ENCODE measurements around the gene MUC7. TPM values are rescaled to one million over a fixed set of nuclear protein-coding genes. Genes with fewer than 3 reads are reported as not detected.

The MUC7 gene
- total RNA-seq, 2 experiments from 2014 or later: not detected

GRCh38 chr4:70508801-70509200 is 36.8 kb downstream of the MUC7 start:
- Mint-ChIP-seq H3K4me3 (no peak overlapping the region), H3K27ac (no peak overlapping the region), H3K27me3 (peaks cover 4% of the 10 kb centered on the region), H3K4me1 (no peaks in the 10 kb centered on the region), H3K36me3 (ENCODE audit: low read depth) (no peaks in the 10 kb centered on the region), H3K9me3 (no peaks in the 10 kb centered on the region)
- ChIA-PET CTCF (no interaction called here), POLR2A (no interaction called here)
- no peak for DNase-seq

DNA sequence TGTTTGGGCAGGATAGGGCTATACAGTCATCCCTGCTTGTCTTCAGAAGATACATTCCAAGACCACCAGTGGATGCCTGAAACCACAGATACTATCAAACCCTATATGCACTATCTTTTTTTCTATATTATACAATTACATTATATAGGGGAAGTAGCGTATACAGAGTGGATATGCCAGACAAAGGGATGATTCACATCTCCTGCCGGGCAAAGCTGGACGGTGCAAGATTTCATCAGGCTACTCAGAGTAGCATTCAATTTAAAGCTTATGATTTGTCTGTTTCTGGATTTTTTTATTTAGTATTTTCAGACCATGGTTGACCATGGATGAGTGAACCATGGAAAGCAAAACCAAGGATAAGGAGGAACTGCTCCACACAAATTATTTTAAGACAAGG is 39.4 kb downstream of the MUC7 start:
- no peaks in the 10 kb centered on the region for H3K36me3 Mint-ChIP-seq (ENCODE audit: low read depth)
- H3K27me3 Mint-ChIP-seq: peaks cover 4% of the 10 kb centered on the region
- no peak overlapping the region for H3K27ac Mint-ChIP-seq
- no peak for DNase-seq
- H3K9me3 Mint-ChIP-seq: no peaks in the 10 kb centered on the region
- H3K4me1 Mint-ChIP-seq: no peaks in the 10 kb centered on the region
- ChIA-PET POLR2A (no interaction called here), CTCF (no interaction called here)
- H3K4me3 Mint-ChIP-seq: no peak overlapping the region

- ChIA-PET CTCF (no interaction called here), POLR2A (no interaction called here)
- Mint-ChIP-seq H3K27me3 (peaks cover 6% of the 10 kb centered on the region), H3K9me3 (no peaks in the 10 kb centered on the region), H3K27ac (no peak overlapping the region), H3K4me3 (no peak overlapping the region), H3K4me1 (no peaks in the 10 kb centered on the region), H3K36me3 (ENCODE audit: low read depth) (no peaks in the 10 kb centered on the region)
- no peak for DNase-seq
Measured at GRCh38 chr4:70515367-70516250, 43.6 kb downstream of the MUC7 start.

DNA sequence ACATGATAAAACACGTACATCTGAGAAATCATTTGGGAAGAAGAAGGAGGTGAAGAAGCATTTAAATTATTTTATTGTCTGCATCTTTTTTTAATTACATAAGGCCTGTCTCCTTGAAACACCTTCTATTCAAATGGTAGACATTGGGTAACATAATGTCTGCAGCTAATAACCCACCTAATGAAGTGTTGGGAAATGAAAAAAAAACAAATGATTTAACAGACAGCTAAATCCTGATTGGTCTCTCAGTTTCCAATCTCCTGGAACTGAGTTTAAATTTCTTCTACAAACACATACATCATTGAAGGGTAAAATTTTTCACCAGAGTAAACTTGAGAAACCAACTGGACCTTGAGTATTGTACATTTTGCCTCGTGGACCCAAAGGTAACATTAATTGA is 46.3 kb downstream of the MUC7 start, which contains the start of gene AMTN:
TSS of gene AMTN (plus strand) at position 301 of the 400 bp plus-strand sequence. CDS start 209 bp downstream, outside the sequence.
- H3K9me3 Mint-ChIP-seq: no peaks in the 10 kb centered on the region
- POLR2A ChIA-PET: no interaction called here

GRCh38 chr4:70518716-70519115 is 46.7 kb downstream of the MUC7 start:
- Mint-ChIP-seq H3K27ac (no peak overlapping the region), H3K36me3 (ENCODE audit: low read depth) (no peaks in the 10 kb centered on the region), H3K27me3 (peaks cover 2% of the 10 kb centered on the region), H3K4me3 (no peak overlapping the region), H3K4me1 (no peaks in the 10 kb centered on the region), H3K9me3 (no peaks in the 10 kb centered on the region)
- ChIA-PET CTCF (no interaction called here), POLR2A (no interaction called here)
- DNase-seq: no peak

More for the DNA sequence above, 46.3 kb downstream of the MUC7 start, which contains the start of gene AMTN:
- CTCF ChIA-PET: no interaction called here
- Mint-ChIP-seq H3K4me1 (no peaks in the 10 kb centered on the region), H3K4me3 (no peak within 1 kb of the TSS), H3K27me3 (peaks cover 2% of the 10 kb centered on the region), H3K36me3 (ENCODE audit: low read depth) (no peaks in the 10 kb centered on the region), H3K27ac (no peak within 1 kb of the TSS)
- no peak for DNase-seq

- CTCF ChIA-PET: no interaction called here
- H3K4me3 Mint-ChIP-seq: no peak overlapping the region
- H3K27ac Mint-ChIP-seq: no peak overlapping the region
- H3K9me3 Mint-ChIP-seq: no peaks in the 10 kb centered on the region
- POLR2A ChIA-PET: no interaction called here
- DNase-seq: no peak
- peaks cover 2% of the 10 kb centered on the region for H3K27me3 Mint-ChIP-seq
- H3K36me3 Mint-ChIP-seq (ENCODE audit: low read depth): no peaks in the 10 kb centered on the region
- no peaks in the 10 kb centered on the region for H3K4me1 Mint-ChIP-seq
Measured at GRCh38 chr4:70522626-70523025, 50.6 kb downstream of the MUC7 start.

DNA sequence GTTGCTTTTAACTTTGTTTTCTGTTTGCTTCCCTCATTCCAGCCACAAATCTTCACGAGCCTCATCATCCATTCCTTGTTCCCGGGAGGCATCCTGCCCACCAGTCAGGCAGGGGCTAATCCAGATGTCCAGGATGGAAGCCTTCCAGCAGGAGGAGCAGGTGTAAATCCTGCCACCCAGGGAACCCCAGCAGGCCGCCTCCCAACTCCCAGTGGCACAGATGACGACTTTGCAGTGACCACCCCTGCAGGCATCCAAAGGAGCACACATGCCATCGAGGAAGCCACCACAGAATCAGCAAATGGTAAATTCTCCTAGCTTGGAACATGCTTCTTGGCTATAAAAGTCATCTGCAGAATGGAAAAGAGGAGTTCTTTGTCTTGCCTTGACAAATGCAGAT is 59.0 kb downstream of the MUC7 start:
- Mint-ChIP-seq H3K4me1 (no peaks in the 10 kb centered on the region), H3K27ac (no peak overlapping the region), H3K9me3 (no peaks in the 10 kb centered on the region), H3K4me3 (no peak overlapping the region), H3K27me3 (peaks cover 3% of the 10 kb centered on the region), H3K36me3 (ENCODE audit: low read depth) (no peaks in the 10 kb centered on the region)
- DNase-seq: no peak
- ChIA-PET CTCF (no interaction called here), POLR2A (no interaction called here)

GRCh38 chr4:70531981-70532380 is 60.0 kb downstream of the MUC7 start:
- POLR2A ChIA-PET: no interaction called here
- Mint-ChIP-seq H3K27ac (no peak overlapping the region), H3K27me3 (peaks cover 3% of the 10 kb centered on the region), H3K4me3 (no peak overlapping the region), H3K4me1 (no peaks in the 10 kb centered on the region), H3K36me3 (ENCODE audit: low read depth) (no peaks in the 10 kb centered on the region), H3K9me3 (no peaks in the 10 kb centered on the region)
- no peak for DNase-seq
- CTCF ChIA-PET: interaction anchor here (0.6 kb wide), 1 partner anchor 930 kb away, joined by 5 read pairs; no protein-coding TSS in a partner anchor

Other genes starting within 250 kb of the MUC7 start
- not detected for gene FDCSP, start 246.1 kb upstream of the MUC7 start, total RNA-seq
- not detected for gene CSN3, start 229.6 kb upstream of the MUC7 start, total RNA-seq
- not detected for gene CABS1, start 137.2 kb upstream of the MUC7 start, total RNA-seq
- not detected for gene SMR3A, start 111.4 kb upstream of the MUC7 start, total RNA-seq
- not detected for gene SMR3B, start 89.1 kb upstream of the MUC7 start, total RNA-seq
- not detected for gene OPRPN, start 74.3 kb upstream of the MUC7 start, total RNA-seq
- gene AMTN, start 46.4 kb downstream of the MUC7 start, total RNA-seq: not detected
- not detected for gene AMBN, start 120.1 kb downstream of the MUC7 start, total RNA-seq
- not detected for gene ENAM, start 156.5 kb downstream of the MUC7 start, total RNA-seq
- gene JCHAIN, start 194.3 kb downstream of the MUC7 start, total RNA-seq: under 1 TPM in 1 of 2 experiments, not detected in 1; 0.35 TPM
- 10 to 100 TPM; 28.7 to 28.9 TPM for gene UTP3, start 216.3 kb downstream of the MUC7 start, total RNA-seq
- 1 to 10 TPM; 9.1 to 9.7 TPM for gene RUFY3, start 249.8 kb downstream of the MUC7 start, total RNA-seq